Testis (tissue), 2 donors: ENCODE measurements around the gene PEX14.

Source experiments
- POLR2A ChIP-seq: fragments of 450-650 bp; IDR thresholded peaks from one replicate; pipeline ENCODE4 v1.6.1; 2017; ENCODE audit warnings: antibody characterized with exemption, mild to moderate bottlenecking, moderate library complexity
- TF ChIP-seq, protein P1 (sequence below), 3 experiments: fragments of 450-650 bp in 2 of 3; fragments of 200-600 bp in 1 of 3; sonication (generic) in 1 of 3; IDR thresholded peaks; one replicate each; pipeline ENCODE4 v1.5.1; 2016 to 2019; ENCODE audit warnings: antibody characterized with exemption in 3 of 3, mild to moderate bottlenecking in 2 of 3, moderate library complexity in 1 of 3

DNA sequence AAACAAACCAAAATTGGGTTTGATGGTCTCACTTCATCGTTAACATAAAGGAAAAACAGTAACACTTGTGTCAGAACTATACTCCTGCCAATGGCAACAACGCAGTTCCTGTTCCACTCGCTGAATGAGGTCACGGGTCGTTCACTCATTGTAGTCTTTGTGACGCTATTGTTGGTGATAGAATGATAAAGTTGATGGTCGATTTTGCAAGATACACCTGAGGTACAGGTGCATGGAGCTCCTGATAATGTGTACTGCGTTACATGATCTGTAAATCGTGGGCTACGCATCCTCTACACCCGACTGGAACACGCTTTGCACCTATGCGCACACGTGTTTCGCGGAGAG, 44.9 kb upstream of the PEX14 start:
- TF ChIP-seq, protein P1, sequence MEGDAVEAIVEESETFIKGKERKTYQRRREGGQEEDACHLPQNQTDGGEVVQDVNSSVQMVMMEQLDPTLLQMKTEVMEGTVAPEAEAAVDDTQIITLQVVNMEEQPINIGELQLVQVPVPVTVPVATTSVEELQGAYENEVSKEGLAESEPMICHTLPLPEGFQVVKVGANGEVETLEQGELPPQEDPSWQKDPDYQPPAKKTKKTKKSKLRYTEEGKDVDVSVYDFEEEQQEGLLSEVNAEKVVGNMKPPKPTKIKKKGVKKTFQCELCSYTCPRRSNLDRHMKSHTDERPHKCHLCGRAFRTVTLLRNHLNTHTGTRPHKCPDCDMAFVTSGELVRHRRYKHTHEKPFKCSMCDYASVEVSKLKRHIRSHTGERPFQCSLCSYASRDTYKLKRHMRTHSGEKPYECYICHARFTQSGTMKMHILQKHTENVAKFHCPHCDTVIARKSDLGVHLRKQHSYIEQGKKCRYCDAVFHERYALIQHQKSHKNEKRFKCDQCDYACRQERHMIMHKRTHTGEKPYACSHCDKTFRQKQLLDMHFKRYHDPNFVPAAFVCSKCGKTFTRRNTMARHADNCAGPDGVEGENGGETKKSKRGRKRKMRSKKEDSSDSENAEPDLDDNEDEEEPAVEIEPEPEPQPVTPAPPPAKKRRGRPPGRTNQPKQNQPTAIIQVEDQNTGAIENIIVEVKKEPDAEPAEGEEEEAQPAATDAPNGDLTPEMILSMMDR (IDR thresholded peaks at IDR 0.05): no peak
- TF ChIP-seq POLR2A: no peak
